Naive thymus-derived CD4-positive, alpha-beta T cell (primary cell): ENCODE results near the gene ELMO2. TPM values are rescaled to one million over a fixed set of nuclear protein-coding genes. Genes with fewer than 3 reads are reported as not detected.

ENCODE experiments used
- ATAC-seq: fragments of 150-1000 bp; cut with Tn5 transposase; 2 replicates; pipeline ENCODE4 v1.10.0; 2021; ENCODE audit warnings: mild to moderate bottlenecking, moderate library complexity
- CTCF ChIA-PET: fragments of 350-600 bp; sonication (Branson Sonifier 250); formaldehyde crosslinking; loops from one replicate; lab custom pipeline; 2021; ENCODE audit warnings: antibody characterized with exemption; lab: Charles Lee
- POLR2A ChIA-PET: fragments of 350-600 bp; sonication (Branson Sonifier 250); formaldehyde crosslinking; loops from one replicate; lab custom pipeline; 2021; ENCODE audit warnings: antibody characterized with exemption, inconsistent platforms; lab: Charles Lee
- DNase-seq, 9 donors: peaks; one replicate each; pipeline versions ENCODE4 v3.0.0 to v3.0.0-alpha.2; 2020 to 2022; ENCODE audit warnings: mixed read lengths in 1 of 9
- H3K27ac ChIP-seq: one replicate; pipeline ENCODE4 v1.7.0; 2013; ENCODE audit warnings: mild to moderate bottlenecking, low read depth, low read length, moderate library complexity
- H3K27me3 ChIP-seq, 2 donors: one replicate each; pipeline ENCODE4 v1.7.0; 2013; ENCODE audit warnings: low read length in 2 of 2, mild to moderate bottlenecking in 2 of 2, moderate library complexity in 2 of 2; ENCODE audit not compliant: control insufficient read depth in 2 of 2, insufficient read depth in 2 of 2
- H3K36me3 ChIP-seq, 3 experiments: 1 replicate in 2 of 3; 2 replicates in 1 of 3; pipeline ENCODE4 v1.7.0; 2013; ENCODE audit warnings: low read length in 3 of 3, mild to moderate bottlenecking in 3 of 3, moderate library complexity in 1 of 3; ENCODE audit not compliant: insufficient read depth in 3 of 3, control insufficient read depth in 2 of 3
- H3K4me1 ChIP-seq, 2 donors: one replicate each; pipeline ENCODE4 v1.7.0; 2013; ENCODE audit warnings: low read length in 2 of 2, mild to moderate bottlenecking in 2 of 2, moderate library complexity in 1 of 2; ENCODE audit not compliant: control insufficient read depth in 2 of 2, insufficient read depth in 2 of 2
- H3K4me3 ChIP-seq: 2 replicates; pipeline ENCODE4 v1.7.0; 2013; ENCODE audit warnings: mild to moderate bottlenecking, low read length
- H3K9me3 ChIP-seq, 3 experiments: 1 replicate in 2 of 3; 2 replicates in 1 of 3; pipeline ENCODE4 v1.7.0; 2013; ENCODE audit warnings: low read length in 3 of 3; ENCODE audit not compliant: control insufficient read depth in 2 of 3
- H3K27ac Mint-ChIP-seq, 9 donors: one replicate each; pipeline ENCODE4 v1.8.0; 2020 to 2022; ENCODE audit warnings: mixed read lengths in 9 of 9, mild to moderate bottlenecking in 8 of 9, moderate library complexity in 5 of 9, inconsistent platforms in 2 of 9
- H3K27me3 Mint-ChIP-seq, 5 donors: one replicate each; pipeline ENCODE4 v1.8.0; 2021 to 2022; ENCODE audit warnings: mixed read lengths in 5 of 5, mild to moderate bottlenecking in 1 of 5
- H3K36me3 Mint-ChIP-seq, 5 donors: one replicate each; pipeline ENCODE4 v1.8.0; 2020 to 2022; ENCODE audit warnings: mixed read lengths in 5 of 5, mild to moderate bottlenecking in 3 of 5, inconsistent platforms in 1 of 5
- H3K4me1 Mint-ChIP-seq, 7 donors: one replicate each; pipeline ENCODE4 v1.8.0; 2020 to 2022; ENCODE audit warnings: mixed read lengths in 7 of 7, mild to moderate bottlenecking in 3 of 7, inconsistent platforms in 1 of 7
- H3K4me3 Mint-ChIP-seq, 10 donors: one replicate each; pipeline ENCODE4 v1.8.0; 2020 to 2022; ENCODE audit warnings: mild to moderate bottlenecking in 10 of 10, mixed read lengths in 10 of 10, moderate library complexity in 6 of 10, inconsistent platforms in 2 of 10
- H3K9me3 Mint-ChIP-seq, 11 donors: one replicate each; pipeline ENCODE4 v1.8.0; 2020 to 2022; ENCODE audit warnings: mixed read lengths in 11 of 11, mild to moderate bottlenecking in 4 of 11, inconsistent platforms in 1 of 11, moderate library complexity in 1 of 11
- intact Hi-C, 2 donors: fragments of 100-400 bp; cut with micrococcal nuclease; formaldehyde crosslinking; loops; one replicate each; pipeline ENCODE4 v1.15.1; 2023
- polyA plus RNA-seq, 2 donors: library from polyadenylated mRNA; unstranded; fragments of 300-500 nt; fragmentation: Illumina TruSeq; gene quantifications; one replicate each; pipeline ENCODE4 v1.2.3, GENCODE V29; 2021
- total RNA-seq, 6 experiments: library from RNA in 5 of 6; stranded (reverse) in 5 of 6; gene quantifications; 1 replicate in 5 of 6; 2 replicates in 1 of 6; pipeline ENCODE4 v1.2.3 and lab custom pipeline; 2021 to 2026

ELMO2 gene
- total and polyA plus RNA-seq, 7 experiments from 2014 or later: 35.6 to 104 (median 52.3) TPM

DNA sequence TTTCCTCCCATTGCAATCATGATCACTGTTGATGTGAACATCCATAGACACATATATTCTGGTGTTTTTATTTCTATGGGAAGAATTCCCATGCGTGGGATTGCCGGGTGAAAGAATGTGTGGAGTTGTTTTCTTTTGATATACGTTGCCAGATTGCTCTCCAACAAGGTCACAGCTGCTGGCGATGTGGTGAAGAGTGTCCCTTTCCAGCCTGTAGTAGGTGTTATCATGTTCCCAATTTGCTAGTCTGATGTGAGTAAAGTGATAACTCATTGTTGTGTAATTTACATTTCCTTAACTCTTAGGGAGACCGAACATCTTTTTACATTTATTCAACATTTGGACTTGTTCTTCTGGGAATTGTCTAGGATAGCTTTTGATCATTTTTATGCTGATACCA lies 14.5 kb upstream of the ELMO2 start:
- Histone ChIP-seq H3K27me3 (peaks cover 0 to 5% of the 10 kb centered on the region in 2 donors), H3K4me1 (no peaks in the 10 kb centered on the region), H3K9me3 (no peaks in the 10 kb centered on the region), H3K27ac (no peak overlapping the region), H3K36me3 (no peaks in the 10 kb centered on the region), H3K4me3 (no peak overlapping the region)
- ChIA-PET CTCF (no interaction called here), POLR2A (no interaction called here)
- peaks cover 16 to 51% (median 40%) of the 10 kb centered on the region in 5 donors for H3K27me3 Mint-ChIP-seq
- no peak for ATAC-seq
- H3K4me3 Mint-ChIP-seq: no peak overlapping the region
- intact Hi-C loops: no loop called here
- no peak overlapping the region for H3K27ac Mint-ChIP-seq
- DNase-seq: no peak
- peaks cover 0 to 5% (median 0%) of the 10 kb centered on the region in 7 donors for H3K4me1 Mint-ChIP-seq
- H3K36me3 Mint-ChIP-seq: peaks cover 0 to 8% (median 0%) of the 10 kb centered on the region in 5 donors
- H3K9me3 Mint-ChIP-seq: peaks cover 0 to 19% (median 6%) of the 10 kb centered on the region in 11 donors

DNA sequence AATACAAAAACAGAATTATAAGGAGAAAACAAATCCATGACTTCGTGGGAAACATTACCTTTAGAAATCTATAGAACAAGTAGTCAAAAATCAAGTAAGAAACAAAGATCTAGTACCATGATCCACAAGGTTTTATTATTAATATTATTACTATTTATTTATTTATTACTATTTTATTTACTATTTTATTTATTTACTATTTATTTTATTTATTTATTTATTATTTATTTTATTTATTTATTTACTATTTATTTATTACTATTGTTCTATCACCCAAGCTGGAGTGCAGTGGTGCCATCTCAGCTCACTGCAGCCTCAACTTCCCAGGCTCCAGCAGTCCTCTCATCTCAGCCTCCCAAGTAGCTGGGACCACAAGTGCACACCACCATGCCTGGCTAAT lies 13.5 kb upstream of the ELMO2 start:
- ChIA-PET POLR2A (no interaction called here), CTCF (no interaction called here)
- no peak for ATAC-seq
- no peak for DNase-seq
- H3K27me3 Mint-ChIP-seq: peaks cover 19 to 58% (median 43%) of the 10 kb centered on the region in 5 donors
- H3K4me3 Mint-ChIP-seq: no peak overlapping the region
- H3K27ac Mint-ChIP-seq: no peak overlapping the region
- no peaks in the 10 kb centered on the region for H3K36me3 ChIP-seq
- H3K4me1 Mint-ChIP-seq: peaks cover 0 to 5% (median 0%) of the 10 kb centered on the region in 7 donors
- H3K27ac ChIP-seq: no peak overlapping the region
- H3K27me3 ChIP-seq: peaks cover 0 to 5% of the 10 kb centered on the region in 2 donors
- peaks cover 0 to 19% (median 6%) of the 10 kb centered on the region in 11 donors for H3K9me3 Mint-ChIP-seq
- H3K9me3 ChIP-seq: no peaks in the 10 kb centered on the region
- no peaks in the 10 kb centered on the region for H3K4me1 ChIP-seq
- peaks cover 0 to 8% (median 0%) of the 10 kb centered on the region in 5 donors for H3K36me3 Mint-ChIP-seq
- intact Hi-C loops: no loop called here
- no peak overlapping the region for H3K4me3 ChIP-seq

DNA sequence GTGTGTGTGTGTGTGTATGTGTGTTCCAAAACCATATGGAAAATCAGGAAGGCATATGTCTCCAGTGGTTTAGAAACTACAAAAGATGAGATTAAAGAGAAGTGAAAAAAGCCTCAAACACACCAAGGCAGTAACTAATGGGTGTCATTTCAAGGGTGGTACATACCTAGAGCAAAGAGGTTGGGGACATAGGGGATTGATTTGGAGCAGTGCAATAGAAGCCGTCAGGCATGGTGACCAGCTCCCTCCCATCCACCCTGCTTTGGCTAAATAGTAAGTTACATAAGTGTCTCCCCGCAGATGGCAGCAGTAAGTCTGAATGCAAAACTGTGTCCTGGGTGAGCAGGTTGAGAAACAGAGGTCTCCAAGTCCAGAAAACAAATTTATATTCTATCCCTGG lies 10.4 kb upstream of the ELMO2 start:
- Histone ChIP-seq H3K4me3 (no peak overlapping the region), H3K27me3 (peaks cover 0 to 5% of the 10 kb centered on the region in 2 donors), H3K9me3 (no peaks in the 10 kb centered on the region), H3K4me1 (no peaks in the 10 kb centered on the region), H3K36me3 (no peaks in the 10 kb centered on the region), H3K27ac (no peak overlapping the region)
- Mint-ChIP-seq H3K4me1 (no peaks in the 10 kb centered on the region), H3K36me3 (peaks cover 0 to 8% (median 0%) of the 10 kb centered on the region in 5 donors), H3K4me3 (no peak overlapping the region), H3K27me3 (peaks cover 18 to 61% (median 33%) of the 10 kb centered on the region in 5 donors), H3K9me3 (peaks cover 0 to 19% (median 6%) of the 10 kb centered on the region in 11 donors), H3K27ac (no peak overlapping the region)
- DNase-seq (no peak), ATAC-seq (no peak)
- intact Hi-C loops: no loop called here
- CTCF ChIA-PET: no interaction called here
- POLR2A ChIA-PET: no interaction called here

DNA sequence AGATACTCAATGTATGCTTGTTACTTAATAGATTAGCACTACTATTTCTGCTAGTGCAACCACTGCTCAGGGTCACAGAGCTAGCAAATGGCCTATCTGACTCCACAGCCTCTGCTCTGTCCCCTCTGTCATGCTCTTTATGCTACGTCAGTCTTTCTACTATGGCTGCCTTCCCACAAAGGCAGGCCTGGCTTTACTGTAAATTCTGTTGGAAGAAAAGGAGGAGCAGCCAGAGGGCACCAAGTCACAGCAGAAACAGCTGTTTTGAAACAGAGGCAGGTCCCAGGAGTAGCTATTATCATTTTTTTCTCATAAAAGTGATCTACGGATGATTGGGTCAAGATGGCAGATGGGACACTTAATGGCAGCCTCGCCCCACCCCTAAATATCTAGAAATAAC lies 10.0 kb upstream of the ELMO2 start:
- CTCF ChIA-PET: no interaction called here

DNA sequence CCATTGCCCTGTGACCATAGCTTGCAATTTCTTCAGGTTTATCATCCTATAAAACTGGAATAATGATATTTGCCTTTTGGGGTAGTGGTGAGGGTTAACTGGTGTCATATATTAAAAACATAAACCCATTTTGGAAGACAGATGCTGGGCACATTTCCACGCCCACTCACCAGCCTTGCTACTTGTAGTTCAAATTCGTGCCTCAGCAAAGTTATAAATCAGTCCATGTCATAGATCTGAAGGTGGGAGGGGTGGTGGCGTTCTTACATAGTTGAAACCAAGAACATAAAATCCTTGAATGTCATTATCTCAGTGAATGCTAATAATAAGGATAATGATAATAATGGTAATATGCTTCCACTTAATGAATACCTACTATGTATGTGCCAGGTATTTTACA lies 9.4 kb upstream of the ELMO2 start:
- H3K27me3 Mint-ChIP-seq: peaks cover 18 to 59% (median 30%) of the 10 kb centered on the region in 5 donors
- CTCF ChIA-PET: no interaction called here
- no peak for ATAC-seq

More for the DNA sequence above, 10.0 kb upstream of the ELMO2 start:
- peaks cover 0 to 8% (median 0%) of the 10 kb centered on the region in 5 donors for H3K36me3 Mint-ChIP-seq
- peaks cover 18 to 61% (median 33%) of the 10 kb centered on the region in 5 donors for H3K27me3 Mint-ChIP-seq
- intact Hi-C loops: no loop called here
- Histone ChIP-seq H3K9me3 (no peaks in the 10 kb centered on the region), H3K4me3 (no peak overlapping the region), H3K27me3 (peaks cover 0 to 5% of the 10 kb centered on the region in 2 donors), H3K36me3 (no peaks in the 10 kb centered on the region), H3K27ac (no peak overlapping the region), H3K4me1 (no peaks in the 10 kb centered on the region)
- ATAC-seq (no peak), DNase-seq (peak in 1 of 9 donors; percentile 3)
- peaks cover 0 to 19% (median 6%) of the 10 kb centered on the region in 11 donors for H3K9me3 Mint-ChIP-seq
- H3K4me3 Mint-ChIP-seq: no peak overlapping the region
- POLR2A ChIA-PET: no interaction called here
- no peaks in the 10 kb centered on the region for H3K4me1 Mint-ChIP-seq
- H3K27ac Mint-ChIP-seq: no peak overlapping the region

DNA sequence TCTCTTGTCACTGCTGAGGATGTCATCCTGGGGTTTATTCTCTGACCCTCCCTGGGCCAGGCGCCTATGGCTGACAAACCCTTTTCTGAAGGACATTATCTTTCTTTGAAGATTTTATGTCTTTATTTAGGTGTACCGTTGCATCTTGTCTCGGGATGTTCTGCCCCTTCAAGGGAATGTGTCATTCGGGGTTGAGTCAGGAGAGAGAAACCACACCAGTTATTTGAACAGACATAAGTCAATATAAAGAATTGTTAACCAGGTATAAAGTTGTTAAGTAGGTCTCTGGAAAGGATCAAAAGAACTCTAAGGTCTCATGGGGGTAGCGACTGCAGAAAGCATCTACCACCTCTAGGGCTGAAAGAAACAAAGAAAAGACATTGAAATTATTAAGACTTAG lies 8.2 kb upstream of the ELMO2 start:
- POLR2A ChIA-PET: interaction anchor here (0.8 kb wide), 1 partner anchor 8 kb away, joined by 4 read pairs; the partner anchor contains the start of gene ELMO2
- CTCF ChIA-PET: no interaction called here
- H3K9me3 Mint-ChIP-seq: peaks cover 0 to 19% (median 6%) of the 10 kb centered on the region in 11 donors

More for the DNA sequence above, 9.4 kb upstream of the ELMO2 start:
- intact Hi-C loops: no loop called here
- Mint-ChIP-seq H3K4me1 (peaks cover 0 to 3% (median 3%) of the 10 kb centered on the region in 7 donors), H3K36me3 (peaks cover 0 to 8% (median 0%) of the 10 kb centered on the region in 5 donors), H3K27ac (no peak overlapping the region), H3K4me3 (no peak overlapping the region), H3K9me3 (peaks cover 0 to 19% (median 6%) of the 10 kb centered on the region in 11 donors)
- H3K4me3 ChIP-seq: no peak overlapping the region
- no peak overlapping the region for H3K27ac ChIP-seq
- peaks cover 0 to under 1% of the 10 kb centered on the region in 2 donors for H3K27me3 ChIP-seq
- H3K9me3 ChIP-seq: no peaks in the 10 kb centered on the region
- H3K36me3 ChIP-seq: no peaks in the 10 kb centered on the region
- H3K4me1 ChIP-seq: peaks cover 1 to 2% of the 10 kb centered on the region in 2 donors
- POLR2A ChIA-PET: no interaction called here
- no peak for DNase-seq

More for the DNA sequence above, 8.2 kb upstream of the ELMO2 start:
- no peak for DNase-seq
- no peak for ATAC-seq
- H3K4me3 Mint-ChIP-seq: no peak overlapping the region
- no peaks in the 10 kb centered on the region for H3K9me3 ChIP-seq
- H3K27ac ChIP-seq: no peak overlapping the region
- H3K36me3 ChIP-seq: no peaks in the 10 kb centered on the region
- peak overlapping the region in 1 of 9 donors; percentile 42 for H3K27ac Mint-ChIP-seq
- peaks cover 0 to 8% (median 0%) of the 10 kb centered on the region in 5 donors for H3K36me3 Mint-ChIP-seq
- H3K4me1 Mint-ChIP-seq: peaks cover under 1 to 8% (median 7%) of the 10 kb centered on the region in 7 donors
- H3K27me3 ChIP-seq: no peaks in the 10 kb centered on the region
- no peak overlapping the region for H3K4me3 ChIP-seq
- peaks cover 3 to 5% of the 10 kb centered on the region in 2 donors for H3K4me1 ChIP-seq
- peaks cover 18 to 55% (median 29%) of the 10 kb centered on the region in 5 donors for H3K27me3 Mint-ChIP-seq
- intact Hi-C loops: no loop called here
